Panc1 (cell line): ENCODE data around the gene CAND2. TPM values are rescaled to one million over a fixed set of nuclear protein-coding genes. Genes with fewer than 3 reads are reported as not detected.

Experiments used
- ATAC-seq: fragments of 200-7000 bp; cut with Tn5 transposase; 2 replicates; pipeline ENCODE4 v1.9.1; 2020; ENCODE audit warnings: mild to moderate bottlenecking, moderate library complexity
- BruUV-seq: library from RNA; stranded (reverse); fragments of 400-500 nt; replicated peaks from 2 replicates; lab custom pipeline; 2021; lab: Mats Ljungman, UMichigan
- CTCF ChIA-PET: fragments of 300-600 bp; sonication (Branson Sonifier 250); formaldehyde crosslinking; loops from one replicate; lab custom pipeline; 2022; ENCODE audit warnings: antibody characterized with exemption; lab: Charles Lee
- POLR2A ChIA-PET: fragments of 300-600 bp; sonication (Branson Sonifier 250); formaldehyde crosslinking; loops from one replicate; lab custom pipeline; 2022; ENCODE audit warnings: antibody characterized with exemption; lab: Charles Lee
- DNase-seq: peaks from one replicate; pipeline ENCODE4 v3.0.0-alpha.2; 2010; ENCODE audit warnings: low read depth, low spot score
- H3K27ac ChIP-seq: 2 replicates; pipeline ENCODE4 v1.5.1; 2011; ENCODE audit warnings: mild to moderate bottlenecking, low read length, inconsistent platforms
- H3K27me3 ChIP-seq: fragments of 200-500 bp; sonication (Bioruptor generic); 2 replicates; pipeline ENCODE4 v1.6.0; 2014; ENCODE audit warnings: low read length, inconsistent platforms; ENCODE audit not compliant: control insufficient read depth, insufficient read depth
- H3K36me3 ChIP-seq: fragments of 200-500 bp; sonication (Bioruptor generic); 2 replicates; pipeline ENCODE4 v1.5.1; 2014; ENCODE audit warnings: inconsistent platforms, mild to moderate bottlenecking, low read length, moderate library complexity; ENCODE audit not compliant: control insufficient read depth, insufficient read depth
- H3K4me1 ChIP-seq: 2 replicates; pipeline ENCODE4 v1.5.1; 2011; ENCODE audit warnings: inconsistent platforms, mild to moderate bottlenecking, low read length, moderate library complexity; ENCODE audit not compliant: control insufficient read depth, insufficient read depth
- H3K4me3 ChIP-seq, 2 experiments: 2 replicates each; pipeline ENCODE4 v1.5.1; 2011 to 2012; ENCODE audit warnings: low read depth in 2 of 2, low read length in 2 of 2, mild to moderate bottlenecking in 2 of 2, inconsistent platforms in 1 of 2, moderate library complexity in 1 of 2
- H3K9me3 ChIP-seq: fragments of 200-500 bp; sonication (Bioruptor generic); 2 replicates; pipeline ENCODE4 v1.5.1; 2014; ENCODE audit warnings: low read depth, mild to moderate bottlenecking, inconsistent platforms, low read length, moderate library complexity; ENCODE audit not compliant: control insufficient read depth, insufficient read depth
- POLR2AphosphoS5 ChIP-seq: IDR thresholded peaks from 2 replicates; pipeline ENCODE4 v1.6.1; 2012; ENCODE audit warnings: mild to moderate bottlenecking, low read depth, low read length, moderate library complexity
- REST ChIP-seq, 2 experiments: IDR thresholded peaks; 2 replicates each; pipeline ENCODE4 v1.6.1; 2011 to 2012; ENCODE audit warnings: low read depth in 2 of 2, control low read depth in 1 of 2, low read length in 1 of 2, mild to moderate bottlenecking in 1 of 2, moderate library complexity in 1 of 2; ENCODE audit not compliant: insufficient read depth in 1 of 2
- SIN3A ChIP-seq: IDR thresholded peaks from 2 replicates; pipeline ENCODE4 v1.6.1; 2012; ENCODE audit warnings: low read depth, mild to moderate bottlenecking, low read length, moderate library complexity, borderline replicate concordance; ENCODE audit not compliant: insufficient read depth
- TCF7L2 ChIP-seq: IDR thresholded peaks from 2 replicates; pipeline ENCODE4 v1.6.1; 2011; ENCODE audit warnings: mild to moderate bottlenecking, low read depth, low read length, inconsistent platforms
- in situ Hi-C: cut with HindIII; loops from 2 replicates; pipeline ENCODE4 v1.10.0; 2016; ENCODE audit warnings: low sequenced_read_pairs, low pct_unique_long_range_greater_than_20kb
- intact Hi-C: fragments of 100-400 bp; cut with micrococcal nuclease; formaldehyde crosslinking; loops from one replicate; pipeline ENCODE4 v1.10.0; 2022; ENCODE audit not compliant: unreplicated experiment
- total RNA-seq: library from RNA; stranded (reverse); gene quantifications from one replicate; pipeline ENCODE4 v1.2.1, GENCODE V29; 2021; ENCODE audit not compliant: unreplicated experiment
- TF ChIP-seq, protein P1 (sequence below): fragments of 450-650 bp; IDR thresholded peaks from 2 replicates; pipeline ENCODE4 v1.5.1; 2017; ENCODE audit warnings: mild to moderate bottlenecking

CAND2 gene
- total RNA-seq, 1 experiment from 2014 or later = 0.13 TPM

GRCh38 chr3:12750223-12750622 lies 46.3 kb upstream of the CAND2 start:
- no peaks in the 10 kb centered on the region for H3K9me3 ChIP-seq
- POLR2A ChIA-PET = no interaction called here
- in situ Hi-C loops = no loop called here
- no peaks in the 10 kb centered on the region for H3K27me3 ChIP-seq
- no TSS peak for BruUV-seq
- ATAC-seq (0 out of 2 replicates have a peak, but pooled peaks have one; percentile 40), DNase-seq (no peak)
- no peak for TF ChIP-seq SIN3A
- H3K4me1 ChIP-seq = no peaks in the 10 kb centered on the region
- intact Hi-C loops = no loop called here
- no peaks in the 10 kb centered on the region for H3K36me3 ChIP-seq
- H3K4me3 ChIP-seq = no peak overlapping the region
- CTCF ChIA-PET = no interaction called here
- no peak overlapping the region; the same call in 1 of the 2 replicates for H3K27ac ChIP-seq

DNA sequence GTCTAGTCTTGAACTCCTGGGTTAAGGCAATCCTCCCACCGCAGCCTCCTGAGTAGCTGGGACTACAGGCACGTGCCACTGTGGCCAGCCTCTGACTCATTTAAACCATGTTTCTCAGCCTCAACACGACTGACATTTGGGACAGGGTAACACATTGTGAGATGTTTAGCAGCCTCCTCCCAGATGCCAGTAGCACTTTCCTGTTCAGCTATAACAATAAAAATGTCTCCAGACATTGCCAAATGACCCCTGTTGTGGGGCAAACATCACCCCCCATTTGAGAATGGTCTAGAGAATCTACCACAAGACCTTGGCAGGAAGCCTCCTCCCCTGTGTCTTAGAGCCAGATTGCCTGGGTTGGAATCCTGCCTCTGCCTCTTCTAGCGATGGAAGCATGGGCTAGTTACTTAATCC lies 45.8 kb upstream of the CAND2 start:
- in situ Hi-C loops = no loop called here
- Histone ChIP-seq H3K4me3 (no peak overlapping the region), H3K4me1 (no peaks in the 10 kb centered on the region), H3K36me3 (no peaks in the 10 kb centered on the region), H3K9me3 (no peaks in the 10 kb centered on the region), H3K27me3 (no peaks in the 10 kb centered on the region), H3K27ac (no peak overlapping the region; the same call in 1 of the 2 replicates)
- intact Hi-C loops = no loop called here
- no peak for ATAC-seq
- CTCF ChIA-PET = no interaction called here
- no peak for DNase-seq
- TF ChIP-seq REST (IDR thresholded peaks at IDR 0.05; ENCODE audit: insufficient read depth in 1 of 2, low read depth in 2 of 2, low read length in 1 of 2) (no peak), TCF7L2 (no peak)
- no TSS peak for BruUV-seq
- POLR2A ChIA-PET = no interaction called here

- in situ Hi-C loops = no loop called here
- CTCF ChIA-PET = no interaction called here
- Histone ChIP-seq H3K27ac (no peak overlapping the region), H3K4me3 (no peak overlapping the region), H3K9me3 (no peaks in the 10 kb centered on the region), H3K27me3 (no peaks in the 10 kb centered on the region), H3K4me1 (no peaks in the 10 kb centered on the region), H3K36me3 (no peaks in the 10 kb centered on the region)
- no TSS peak for BruUV-seq
- TF ChIP-seq, protein P1, sequence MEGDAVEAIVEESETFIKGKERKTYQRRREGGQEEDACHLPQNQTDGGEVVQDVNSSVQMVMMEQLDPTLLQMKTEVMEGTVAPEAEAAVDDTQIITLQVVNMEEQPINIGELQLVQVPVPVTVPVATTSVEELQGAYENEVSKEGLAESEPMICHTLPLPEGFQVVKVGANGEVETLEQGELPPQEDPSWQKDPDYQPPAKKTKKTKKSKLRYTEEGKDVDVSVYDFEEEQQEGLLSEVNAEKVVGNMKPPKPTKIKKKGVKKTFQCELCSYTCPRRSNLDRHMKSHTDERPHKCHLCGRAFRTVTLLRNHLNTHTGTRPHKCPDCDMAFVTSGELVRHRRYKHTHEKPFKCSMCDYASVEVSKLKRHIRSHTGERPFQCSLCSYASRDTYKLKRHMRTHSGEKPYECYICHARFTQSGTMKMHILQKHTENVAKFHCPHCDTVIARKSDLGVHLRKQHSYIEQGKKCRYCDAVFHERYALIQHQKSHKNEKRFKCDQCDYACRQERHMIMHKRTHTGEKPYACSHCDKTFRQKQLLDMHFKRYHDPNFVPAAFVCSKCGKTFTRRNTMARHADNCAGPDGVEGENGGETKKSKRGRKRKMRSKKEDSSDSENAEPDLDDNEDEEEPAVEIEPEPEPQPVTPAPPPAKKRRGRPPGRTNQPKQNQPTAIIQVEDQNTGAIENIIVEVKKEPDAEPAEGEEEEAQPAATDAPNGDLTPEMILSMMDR = no peak
- TF ChIP-seq REST (IDR thresholded peaks at IDR 0.05; ENCODE audit: insufficient read depth in 1 of 2, low read depth in 2 of 2, low read length in 1 of 2) = no peak
- TF ChIP-seq TCF7L2 = no peak
- no peak for TF ChIP-seq SIN3A
- no peak for TF ChIP-seq POLR2AphosphoS5
- intact Hi-C loops = no loop called here
- POLR2A ChIA-PET = no interaction called here
- ATAC-seq (no peak; the same call in 1 of the 2 replicates), DNase-seq (no peak)
Measured at GRCh38 chr3:12751571-12751970, 44.9 kb upstream of the CAND2 start.
